H9 (cell line): ENCODE measurements around the gene ME3. TPM values are rescaled to one million over a fixed set of nuclear protein-coding genes. Genes with fewer than 3 reads are reported as not detected.

ENCODE experiments used
- DNase-seq: peaks from one replicate; pipeline ENCODE4 v3.0.0-alpha.2; 2017
- H2AFZ ChIP-seq: one replicate; pipeline ENCODE4 v1.6.1; 2013; ENCODE audit warnings: mild to moderate bottlenecking, low read length, control low read depth, moderate library complexity
- H2AK5ac ChIP-seq: 2 replicates; pipeline ENCODE4 v1.6.1; 2013; ENCODE audit warnings: low read length, control low read depth, mixed read lengths; ENCODE audit not compliant: insufficient read length
- H2BK120ac ChIP-seq: one replicate; pipeline ENCODE4 v1.6.1; 2013; ENCODE audit warnings: low read depth, mild to moderate bottlenecking, low read length, control low read depth, inconsistent platforms; ENCODE audit not compliant: poor library complexity, severe bottlenecking
- H2BK12ac ChIP-seq: 2 replicates; pipeline ENCODE4 v1.6.1; 2013; ENCODE audit warnings: low read length, control low read depth, mixed read lengths, low read depth; ENCODE audit not compliant: insufficient read length
- H2BK15ac ChIP-seq: 2 replicates; pipeline ENCODE4 v1.6.1; 2013; ENCODE audit warnings: low read depth, low read length, control low read depth
- H2BK20ac ChIP-seq: one replicate; pipeline ENCODE4 v1.6.1; 2013; ENCODE audit warnings: low read depth, mild to moderate bottlenecking, low read length, control low read depth, inconsistent platforms; ENCODE audit not compliant: poor library complexity, severe bottlenecking
- H2BK5ac ChIP-seq: 2 replicates; pipeline ENCODE4 v1.6.1; 2013; ENCODE audit warnings: low read length, control low read depth, mixed read lengths; ENCODE audit not compliant: insufficient read length
- H3K14ac ChIP-seq: 2 replicates; pipeline ENCODE4 v1.6.1; 2013; ENCODE audit warnings: low read length, control low read depth; ENCODE audit not compliant: insufficient read depth
- H3K18ac ChIP-seq: 2 replicates; pipeline ENCODE4 v1.6.1; 2013; ENCODE audit warnings: low read depth, mild to moderate bottlenecking, mixed read lengths, low read length, control low read depth; ENCODE audit not compliant: insufficient read length
- H3K23ac ChIP-seq: 2 replicates; pipeline ENCODE4 v1.6.1; 2013; ENCODE audit warnings: low read length, control low read depth, mixed read lengths, low read depth; ENCODE audit not compliant: insufficient read length
- H3K23me2 ChIP-seq: 2 replicates; pipeline ENCODE4 v1.6.1; 2013; ENCODE audit warnings: low read depth, mild to moderate bottlenecking, mixed read lengths, low read length, control low read depth; ENCODE audit not compliant: insufficient read length, poor library complexity, severe bottlenecking
- H3K27ac ChIP-seq: 2 replicates; pipeline ENCODE4 v1.5.1; 2013; ENCODE audit warnings: low read length, control low read depth, mixed read lengths, low read depth; ENCODE audit not compliant: insufficient read length
- H3K27me3 ChIP-seq: 2 replicates; pipeline ENCODE4 v1.6.1; 2013; ENCODE audit warnings: low read length, control low read depth, inconsistent platforms; ENCODE audit not compliant: insufficient read depth
- H3K4ac ChIP-seq: 2 replicates; pipeline ENCODE4 v1.6.1; 2013; ENCODE audit warnings: low read depth, mild to moderate bottlenecking, control low read depth, inconsistent platforms, low read length, moderate library complexity
- H3K4me1 ChIP-seq: 2 replicates; pipeline ENCODE4 v1.6.1; 2013; ENCODE audit warnings: low read length, control low read depth, inconsistent platforms; ENCODE audit not compliant: insufficient read depth
- H3K4me2 ChIP-seq: 2 replicates; pipeline ENCODE4 v1.6.1; 2013; ENCODE audit warnings: low read length, control low read depth, mixed read lengths; ENCODE audit not compliant: insufficient read length, insufficient read depth
- H3K56ac ChIP-seq: 2 replicates; pipeline ENCODE4 v1.6.1; 2013; ENCODE audit warnings: low read depth, mild to moderate bottlenecking, mixed read lengths, low read length, control low read depth; ENCODE audit not compliant: insufficient read length
- H3K79me1 ChIP-seq: 2 replicates; pipeline ENCODE4 v1.6.1; 2013; ENCODE audit warnings: low read depth, mild to moderate bottlenecking, moderate library complexity, low read length, control low read depth, inconsistent platforms; ENCODE audit not compliant: insufficient read depth, poor library complexity, severe bottlenecking
- H3K79me2 ChIP-seq: 2 replicates; pipeline ENCODE4 v1.6.1; 2013; ENCODE audit warnings: low read length, control low read depth, inconsistent platforms; ENCODE audit not compliant: insufficient read depth
- H3K9ac ChIP-seq: 2 replicates; pipeline ENCODE4 v1.6.1; 2013; ENCODE audit warnings: low read length, control low read depth, mixed read lengths; ENCODE audit not compliant: insufficient read length; ENCODE audit errors: extremely low read depth
- H3K9me3 ChIP-seq: one replicate; pipeline ENCODE4 v1.6.1; 2013; ENCODE audit warnings: low read depth, low read length, inconsistent platforms; ENCODE audit not compliant: control insufficient read depth
- H3T11ph ChIP-seq: one replicate; pipeline ENCODE4 v1.6.1; 2013; ENCODE audit warnings: mild to moderate bottlenecking, low read length, control low read depth, inconsistent platforms
- H4K20me1 ChIP-seq: one replicate; pipeline ENCODE4 v1.6.1; 2013; ENCODE audit not compliant: control insufficient read depth, insufficient read length, insufficient read depth
- H4K5ac ChIP-seq: 2 replicates; pipeline ENCODE4 v1.6.1; 2013; ENCODE audit warnings: low read depth, mild to moderate bottlenecking, mixed read lengths, low read length, control low read depth; ENCODE audit not compliant: insufficient read length
- H4K8ac ChIP-seq: replicated peaks from 2 replicates; pipeline ENCODE4 v1.6.1; 2013; ENCODE audit warnings: low read length, control low read depth, mixed read lengths, low read depth; ENCODE audit not compliant: insufficient read length
- H4K91ac ChIP-seq: 2 replicates; pipeline ENCODE4 v1.6.1; 2013; ENCODE audit warnings: low read depth, mild to moderate bottlenecking, moderate library complexity, mixed read lengths, low read length, control low read depth; ENCODE audit not compliant: insufficient read length
- H3K27ac Mint-ChIP-seq, 3 experiments: 2 replicates in 2 of 3; 3 replicates in 1 of 3; pipeline ENCODE4 v1.8.0; 2020 to 2021; ENCODE audit warnings: mixed read lengths in 3 of 3, mild to moderate bottlenecking in 1 of 3, moderate library complexity in 1 of 3
- H3K27me3 Mint-ChIP-seq: 2 replicates; pipeline ENCODE4 v1.8.0; 2021; ENCODE audit warnings: low read depth, mild to moderate bottlenecking, moderate library complexity, mixed read lengths
- H3K36me3 Mint-ChIP-seq, 3 experiments: 2 replicates in 2 of 3; 3 replicates in 1 of 3; pipeline ENCODE4 v1.8.0; 2020 to 2021; ENCODE audit warnings: low read depth in 3 of 3, mixed read lengths in 3 of 3; ENCODE audit not compliant: insufficient read depth in 1 of 3
- H3K4me1 Mint-ChIP-seq, 2 experiments: 2 replicates each; pipeline ENCODE4 v1.8.0; 2020; ENCODE audit warnings: mixed read lengths in 2 of 2
- H3K4me3 Mint-ChIP-seq, 2 experiments: 2 replicates in 1 of 2; 3 replicates in 1 of 2; pipeline ENCODE4 v1.8.0; 2020 to 2021; ENCODE audit warnings: mild to moderate bottlenecking in 2 of 2, mixed read lengths in 2 of 2, moderate library complexity in 1 of 2
- H3K9me3 Mint-ChIP-seq, 2 experiments: 2 replicates in 1 of 2; 3 replicates in 1 of 2; pipeline ENCODE4 v1.8.0; 2020; ENCODE audit warnings: mild to moderate bottlenecking in 2 of 2, mixed read lengths in 2 of 2, moderate library complexity in 1 of 2
- CTCF ChIP-seq: fragments of 200-600 bp; sonication (generic); conservative IDR thresholded peaks from 3 replicates; pipeline ENCODE4 v1.8.0; 2021; ENCODE audit warnings: antibody characterized with exemption, mild to moderate bottlenecking
- WGBS: extraction: QIAGEN DNeasy Blood & Tissue Kit; methylation state at CpG from one replicate; pipeline ENCODE4 v1.1.7; 2013; ENCODE audit warnings: missing lambda C conversion rate, low lambda C conversion rate, mixed read lengths; ENCODE audit not compliant: insufficient read length; ENCODE audit errors: extremely low coverage; 5-methylcytosine and 5-hydroxymethylcytosine counted together
- total RNA-seq: library from RNA; stranded (reverse); gene quantifications from 2 replicates; pipeline ENCODE4 v1.2.1, GENCODE V29; 2021

ME3 gene
- total RNA-seq, 1 experiment from 2014 or later, result 2.8 TPM

- H4K91ac ChIP-seq, result no peak overlapping the region
- Mint-ChIP-seq H3K36me3 (no peaks in the 10 kb centered on the region), H3K27me3 (no peaks in the 10 kb centered on the region; the same call in 1 of the 2 replicates), H3K27ac (no peak overlapping the region), H3K9me3 (no peaks in the 10 kb centered on the region), H3K4me1 (no peaks in the 10 kb centered on the region), H3K4me3 (no peak overlapping the region)
- no peak overlapping the region for H3K27ac ChIP-seq
- no peaks in the 10 kb centered on the region for H3K9me3 ChIP-seq
- H2BK20ac ChIP-seq, result no peak overlapping the region
- no peak for DNase-seq
- no peak for TF ChIP-seq CTCF
- no peak overlapping the region for H3K56ac ChIP-seq
- no peak overlapping the region for H2BK120ac ChIP-seq
- H2BK12ac ChIP-seq, result no peak overlapping the region
- no peak overlapping the region for H3K14ac ChIP-seq
- no peak overlapping the region for H3T11ph ChIP-seq
- H3K23ac ChIP-seq, result no peak overlapping the region
- no peak overlapping the region for H4K5ac ChIP-seq
- no CpG with 5 or more reads among the region's 2 CpGs for WGBS
- no peaks in the 10 kb centered on the region for H3K4me1 ChIP-seq
- H3K9ac ChIP-seq, result no peak overlapping the region
- no peaks in the 10 kb centered on the region for H3K27me3 ChIP-seq
- H3K18ac ChIP-seq, result no peak overlapping the region
- H4K8ac ChIP-seq, result no peak overlapping the region
- no peaks in the 10 kb centered on the region for H3K79me2 ChIP-seq
- no peak overlapping the region for H2BK5ac ChIP-seq
- no peaks in the 10 kb centered on the region for H3K23me2 ChIP-seq
- H2AFZ ChIP-seq, result no peak overlapping the region
- H3K79me1 ChIP-seq, result no peaks in the 10 kb centered on the region
- no peak overlapping the region for H3K4me2 ChIP-seq
- H3K4ac ChIP-seq, result no peak overlapping the region
- H2AK5ac ChIP-seq, result no peak overlapping the region
- no peak overlapping the region for H2BK15ac ChIP-seq
- H4K20me1 ChIP-seq, result no peaks in the 10 kb centered on the region
These were observed 230.0 kb downstream of the ME3 start for GRCh38 chr11:86442420-86442819.
